Islet precursor cell (in vitro differentiated cells): ENCODE measurements around the gene TMEM179.

Experiments
- DNase-seq: peaks from one replicate; pipeline ENCODE4 v3.0.0-alpha.2; 2018

Gene TMEM179

GRCh38 chr14:104598039-104598909 lies 6.3 kb downstream of the TMEM179 start:
- no peak for DNase-seq

- no peak for DNase-seq
Measured at GRCh38 chr14:104597576-104597975, 7.0 kb downstream of the TMEM179 start.

GRCh38 chr14:104596927-104597351 lies 7.6 kb downstream of the TMEM179 start:
- no peak for DNase-seq

- no peak for DNase-seq
Measured at GRCh38 chr14:104596451-104596918, 8.1 kb downstream of the TMEM179 start.

- DNase-seq = no peak
Measured at GRCh38 chr14:104595911-104596450, 8.6 kb downstream of the TMEM179 start.

- no peak for DNase-seq
Measured at GRCh38 chr14:104595116-104595675, 9.4 kb downstream of the TMEM179 start.

GRCh38 chr14:104594310-104595046 lies 10.1 kb downstream of the TMEM179 start:
- no peak for DNase-seq

GRCh38 chr14:104593710-104594136 lies 10.8 kb downstream of the TMEM179 start:
- DNase-seq = no peak

GRCh38 chr14:104593241-104593701 lies 11.3 kb downstream of the TMEM179 start:
- DNase-seq = no peak

- DNase-seq = no peak
Measured at GRCh38 chr14:104592785-104593184, 11.8 kb downstream of the TMEM179 start.

GRCh38 chr14:104592292-104592672 lies 12.3 kb downstream of the TMEM179 start:
- DNase-seq = no peak

- no peak for DNase-seq
Measured at GRCh38 chr14:104591506-104592291, 12.9 kb downstream of the TMEM179 start.

- DNase-seq = no peak
Measured at GRCh38 chr14:104591031-104591430, 13.5 kb downstream of the TMEM179 start.

GRCh38 chr14:104590240-104590965 lies 14.2 kb downstream of the TMEM179 start:
- DNase-seq = no peak

- no peak for DNase-seq
Measured at GRCh38 chr14:104589338-104590195, 15.0 kb downstream of the TMEM179 start.

GRCh38 chr14:104588066-104588857 lies 16.3 kb downstream of the TMEM179 start:
- no peak for DNase-seq

GRCh38 chr14:104587641-104588040 lies 16.9 kb downstream of the TMEM179 start:
- DNase-seq = no peak

GRCh38 chr14:104586832-104587620 lies 17.5 kb downstream of the TMEM179 start:
- DNase-seq = no peak
